ENCODE measurements around the gene KIRREL1. TPM values are rescaled to one million over a fixed set of nuclear protein-coding genes. Genes with fewer than 3 reads are reported as not detected.

The KIRREL1 gene
- total RNA-seq, 1 donor from 2014 or later = 39.5 TPM

GRCh38 chr1:158007667-158008386, 14.4 kb downstream of the KIRREL1 start:
- Histone ChIP-seq H3K36me3 (no peaks in the 10 kb centered on the region), H3F3A (ENCODE audit: low read depth) (peaks cover 25% of the 10 kb centered on the region), H3K27me3 (no peaks in the 10 kb centered on the region), H3K27ac (peak overlapping the region; percentile 55), H3K9ac (no peak overlapping the region), H3K9me3 (ENCODE audit: low read depth) (no peaks in the 10 kb centered on the region), H3K4me1 (peaks cover 94% of the 10 kb centered on the region), H4K20me1 (ENCODE audit: low read depth) (peaks cover 84% of the 10 kb centered on the region), H3K79me2 (ENCODE audit: low read depth) (peaks cover 100% of the 10 kb centered on the region), H3K4me3 (no peak overlapping the region), H3K4me2 (peak overlapping the region; percentile 14), H2AFZ (replicated peaks) (no peak overlapping the region)
- Mint-ChIP-seq H3K4me3 (no peak overlapping the region), H3K27ac (peak overlapping the region; percentile 86), H3K36me3 (peaks cover 10% of the 10 kb centered on the region), H3K4me1 (peaks cover 97% of the 10 kb centered on the region), H3K9me3 (no peaks in the 10 kb centered on the region), H3K27me3 (ENCODE audit: insufficient read depth, low read depth) (peaks cover 13% of the 10 kb centered on the region)
- no peak for DNase-seq (ENCODE audit: low spot score)
- TF ChIP-seq EZH2phosphoT487 (IDR thresholded peaks at IDR 0.05) (no peak), EZH2 (IDR thresholded peaks at IDR 0.05) (no peak), CTCF (IDR thresholded peaks at IDR 0.05) (no peak)

GRCh38 chr1:158008630-158009029, 15.2 kb downstream of the KIRREL1 start:
- Histone ChIP-seq H3K79me2 (ENCODE audit: low read depth) (peaks cover 100% of the 10 kb centered on the region), H2AFZ (replicated peaks) (no peak overlapping the region), H3K4me3 (no peak overlapping the region), H3F3A (ENCODE audit: low read depth) (peaks cover 25% of the 10 kb centered on the region), H3K27ac (no peak overlapping the region), H3K4me1 (peaks cover 94% of the 10 kb centered on the region), H3K9ac (no peak overlapping the region), H3K36me3 (no peaks in the 10 kb centered on the region), H3K9me3 (ENCODE audit: low read depth) (no peaks in the 10 kb centered on the region), H3K4me2 (peak overlapping the region; percentile 14), H4K20me1 (ENCODE audit: low read depth) (peaks cover 80% of the 10 kb centered on the region), H3K27me3 (no peaks in the 10 kb centered on the region)
- peak overlapping the region; percentile 54 for H3K4me3 Mint-ChIP-seq
- peaks cover 15% of the 10 kb centered on the region for H3K27me3 Mint-ChIP-seq (ENCODE audit: insufficient read depth, low read depth)
- peaks cover 10% of the 10 kb centered on the region for H3K36me3 Mint-ChIP-seq
- H3K9me3 Mint-ChIP-seq = no peaks in the 10 kb centered on the region
- TF ChIP-seq EZH2phosphoT487 (IDR thresholded peaks at IDR 0.05) = no peak
- no peak for TF ChIP-seq CTCF (IDR thresholded peaks at IDR 0.05)
- TF ChIP-seq EZH2 (IDR thresholded peaks at IDR 0.05) = no peak
- H3K27ac Mint-ChIP-seq = peak overlapping the region; percentile 97
- no peak for DNase-seq (ENCODE audit: low spot score)
- H3K4me1 Mint-ChIP-seq = peaks cover 97% of the 10 kb centered on the region

- H3K27me3 ChIP-seq = no peaks in the 10 kb centered on the region
- peaks cover 98% of the 10 kb centered on the region for H3K4me1 ChIP-seq
- H3K27ac ChIP-seq = peak overlapping the region; percentile 1
- no peaks in the 10 kb centered on the region for H3K36me3 ChIP-seq
- peak overlapping the region; percentile 16 for H3K4me2 ChIP-seq
- H3K9ac ChIP-seq = no peak overlapping the region
- H3K4me1 Mint-ChIP-seq = peaks cover 99% of the 10 kb centered on the region
- no peaks in the 10 kb centered on the region for H3K9me3 Mint-ChIP-seq
- peak overlapping the region; percentile 46 for H3K4me3 Mint-ChIP-seq
- H3F3A ChIP-seq (ENCODE audit: low read depth) = peaks cover 56% of the 10 kb centered on the region
- no peak overlapping the region for H2AFZ ChIP-seq (replicated peaks)
- TF ChIP-seq EZH2 (IDR thresholded peaks at IDR 0.05) = no peak
- TF ChIP-seq CTCF (IDR thresholded peaks at IDR 0.05) = no peak
- H3K27me3 Mint-ChIP-seq (ENCODE audit: insufficient read depth, low read depth) = peaks cover 18% of the 10 kb centered on the region
- H3K4me3 ChIP-seq = no peak overlapping the region
- no peak for DNase-seq (ENCODE audit: low spot score)
- peaks cover 6% of the 10 kb centered on the region for H3K36me3 Mint-ChIP-seq
- H3K9me3 ChIP-seq (ENCODE audit: low read depth) = no peaks in the 10 kb centered on the region
- H3K79me2 ChIP-seq (ENCODE audit: low read depth) = peaks cover 92% of the 10 kb centered on the region
- peak overlapping the region; percentile 91 for H3K27ac Mint-ChIP-seq
- peaks cover 74% of the 10 kb centered on the region for H4K20me1 ChIP-seq (ENCODE audit: low read depth)
These were observed 18.3 kb downstream of the KIRREL1 start for GRCh38 chr1:158011714-158012113.

All from neural progenitor cell (in vitro differentiated cells).